Adrenal gland (tissue), 12 donors: ENCODE data around the gene RTN4. TPM values are rescaled to one million over a fixed set of nuclear protein-coding genes. Genes with fewer than 3 reads are reported as not detected.

Source experiments
- DNase-seq, 7 donors: peaks; one replicate each; pipeline ENCODE4 v3.0.0-alpha.2; 2019 to 2020
- H3K27ac ChIP-seq, 5 donors: fragments of 200-600 bp; sonication (generic) in 4 of 5; 1 replicate in 3 of 5; 2 replicates in 2 of 5; pipeline versions ENCODE4 v1.5.1 to v1.8.0; 2016 to 2020; ENCODE audit warnings: mild to moderate bottlenecking in 1 of 5
- H3K27me3 ChIP-seq: fragments of 200-600 bp; 2 replicates; pipeline ENCODE4 v1.8.0; 2021
- H3K36me3 ChIP-seq, 2 donors: fragments of 200-600 bp; replicated peaks in 1 of 2; 1 replicate in 1 of 2; 2 replicates in 1 of 2; pipeline versions ENCODE4 v1.5.1 to v1.8.0; 2018 to 2022
- H3K4me1 ChIP-seq, 2 donors: fragments of 200-600 bp; replicated peaks in 1 of 2; 1 replicate in 1 of 2; 2 replicates in 1 of 2; pipeline versions ENCODE4 v1.5.1 to v1.8.0; 2018 to 2021
- H3K4me3 ChIP-seq, 4 donors: fragments of 200-600 bp; sonication (generic) in 3 of 4; one replicate each; pipeline ENCODE4 v1.5.1; 2016 to 2018
- H3K9me3 ChIP-seq, 3 donors: fragments of 200-600 bp; sonication (generic) in 1 of 3; replicated peaks in 1 of 3; 1 replicate in 2 of 3; 2 replicates in 1 of 3; pipeline versions ENCODE4 v1.5.1 to v1.8.0; 2016 to 2021
- CTCF ChIP-seq, 6 experiments: fragments of 450-650 bp in 4 of 6; fragments of 200-600 bp in 2 of 6; sonication (generic) in 1 of 6; IDR thresholded peaks; 1 replicate in 5 of 6; 2 replicates in 1 of 6; pipeline versions ENCODE4 v1.5.1 to v1.8.0; 2016 to 2021; ENCODE audit warnings: antibody characterized with exemption in 6 of 6, mild to moderate bottlenecking in 2 of 6, moderate library complexity in 1 of 6
- POLR2A ChIP-seq, 2 donors: fragments of 450-650 bp; IDR thresholded peaks; one replicate each; pipeline ENCODE4 v1.6.1; 2017; ENCODE audit warnings: antibody characterized with exemption in 2 of 2, mild to moderate bottlenecking in 2 of 2, moderate library complexity in 1 of 2
- whole genome bisulfite sequencing, 4 donors: extraction: QIAGEN DNeasy Blood & Tissue Kit in 2 of 4; methylation state at CpG; one replicate each; pipeline versions ENCODE4 v1.1.5 to v1.1.7; 2013 to 2017; 5-methylcytosine and 5-hydroxymethylcytosine counted together
- intact Hi-C, 2 donors: fragments of 100-400 bp; cut with DNase I; formaldehyde crosslinking; loops; one replicate each; pipeline versions ENCODE4 v1.14.1 to v1.15.0; 2022 to 2023
- polyA plus RNA-seq, 3 donors: library from polyadenylated mRNA; stranded (reverse); fragments of 200-250 nt in 2 of 3; fragments of 350-450 nt in 1 of 3; fragmentation: Illumina TruSeq in 1 of 3; extraction: RNeasy Lipid Tissue Mini Kit (QIAGEN cat#74804) in 1 of 3; gene quantifications; one replicate each; pipeline ENCODE4 v1.2.3, GENCODE V29; 2013 to 2014
- total RNA-seq, 9 donors: library from RNA; depleted of rRNA in 4 of 9; stranded (reverse); fragments of >200 nt in 4 of 9; fragments of 120-200 nt in 1 of 9; fragmentation: NEBNext Ultra II Directional in 1 of 9; extraction: Animal tissue kit (Norgen Biotek cat#: 25700) in 1 of 9; gene quantifications; one replicate each; pipeline versions ENCODE4 v1.1.0 to v1.2.4, GENCODE V29; 2013 to 2023
- donor health status: healthy with polysubstance abuse.
- donor health status: Bipolar disorder and iron deficiency.
- donor health status: DM: yes; HTN: yes; CAD: no.
- donor health status: DM: no; HTN: no; CAD: no.
- donor health status: DM: no; HTN: no; CAD: no.
- donor health status: DM: yes; HTN: yes; CAD: no.

The RTN4 gene
- total and polyA plus RNA-seq, 12 donors: 114 to 694 (median 444) TPM

- Histone ChIP-seq H3K4me1 (peaks cover 31 to 45% of the 10 kb centered on the region in 2 donors), H3K27ac (peak overlapping the region in 1 of 5 donors; percentile 41), H3K27me3 (no peaks in the 10 kb centered on the region), H3K9me3 (no peaks in the 10 kb centered on the region), H3K4me3 (no peak overlapping the region), H3K36me3 (no peaks in the 10 kb centered on the region)
- 69 to 72% (median 69%) methylated on average over 3 of the region's 3 CpGs for WGBS, 4 donors
- intact Hi-C loops: loop anchor here in 1 of 2 donors (10.0 kb wide), 1 partner anchor 147 kb away; no protein-coding TSS in a partner anchor
- TF ChIP-seq POLR2A (IDR thresholded peaks at IDR 0.05) (no peak), CTCF (IDR thresholded peaks at IDR 0.05) (no peak)
- DNase-seq: no peak
These were observed 32.4 kb downstream of the RTN4 start for GRCh38 chr2:55017880-55018279.

DNA sequence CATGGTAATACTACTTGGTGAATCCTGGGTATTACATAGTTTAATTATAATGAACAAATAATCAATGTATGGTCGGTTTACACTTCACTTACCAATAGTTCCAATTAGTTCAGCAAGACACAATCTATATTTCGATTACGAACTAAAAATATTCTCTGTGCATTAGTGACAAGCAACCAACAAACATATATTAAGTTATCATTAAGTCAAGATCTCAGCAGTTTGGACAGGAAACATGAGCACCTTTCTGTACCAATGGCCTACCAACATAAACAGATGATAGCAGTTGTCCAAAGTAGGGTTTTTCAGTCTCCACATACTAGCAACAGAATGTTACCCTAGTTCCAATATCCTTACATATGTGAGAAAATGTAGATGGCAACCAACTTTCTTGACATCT is 32.8 kb downstream of the RTN4 start:
- WGBS, 4 donors: 96 to 99% (median 98%) methylated on average over 3 of the region's 3 CpGs
- Histone ChIP-seq H3K27ac (peak overlapping the region in 1 of 5 donors; percentile 41), H3K9me3 (no peaks in the 10 kb centered on the region), H3K4me1 (peaks cover 36 to 49% of the 10 kb centered on the region in 2 donors), H3K27me3 (no peaks in the 10 kb centered on the region), H3K4me3 (no peak overlapping the region), H3K36me3 (no peaks in the 10 kb centered on the region)
- no peak for DNase-seq
- TF ChIP-seq POLR2A (IDR thresholded peaks at IDR 0.05) (no peak), CTCF (IDR thresholded peaks at IDR 0.05) (no peak)
- intact Hi-C loops: loop anchor here in 1 of 2 donors (10.0 kb wide), 1 partner anchor 147 kb away; no protein-coding TSS in a partner anchor

DNA sequence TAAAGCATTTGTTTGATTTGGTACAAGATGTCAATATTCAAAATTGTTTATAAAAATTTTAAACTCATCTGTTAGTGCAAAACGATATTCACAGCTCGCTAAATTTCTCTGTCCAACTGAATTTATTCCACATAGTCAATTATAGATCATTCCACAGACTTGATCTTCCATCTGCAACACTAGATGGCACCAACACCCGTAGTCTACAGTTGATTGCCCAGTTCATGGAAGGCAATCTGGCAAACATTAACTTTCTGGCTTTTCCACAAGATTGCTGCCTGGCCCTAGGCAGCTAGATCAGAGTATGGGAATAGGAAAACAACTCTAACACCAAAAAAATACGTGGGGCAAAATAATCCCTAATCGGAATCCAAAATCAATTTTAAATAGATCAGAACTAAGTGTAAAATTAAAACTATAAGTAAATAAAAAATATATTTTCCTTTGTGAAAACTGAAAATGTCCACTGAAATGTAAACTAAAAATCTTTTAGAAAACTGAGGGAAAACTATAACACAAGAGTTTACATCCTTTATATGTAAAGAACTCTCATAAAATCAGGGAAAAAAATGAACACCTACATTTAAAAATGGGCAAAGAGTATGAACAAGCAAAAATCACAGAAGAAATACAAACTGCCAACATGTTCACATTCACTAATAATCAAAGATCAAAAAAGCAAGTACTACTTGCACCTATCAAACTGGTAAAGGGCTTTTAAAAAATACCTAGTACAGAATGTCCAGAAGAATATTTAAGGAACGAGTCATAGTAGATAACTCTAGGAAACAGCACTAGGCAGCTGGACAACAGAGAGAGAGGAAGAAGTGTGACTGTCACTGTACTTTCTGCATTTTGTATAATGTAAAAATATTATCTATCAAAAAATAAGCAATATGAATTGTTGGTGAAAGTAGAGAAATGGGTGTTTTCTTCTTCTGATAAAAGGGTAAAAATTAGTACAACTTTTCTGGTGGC is 35.0 kb downstream of the RTN4 start:
- no peaks in the 10 kb centered on the region for H3K36me3 ChIP-seq
- H3K9me3 ChIP-seq: no peaks in the 10 kb centered on the region
- no peak overlapping the region for H3K27ac ChIP-seq
- intact Hi-C loops: loop anchor here in 1 of 2 donors (10.0 kb wide), 1 partner anchor 150 kb away; no protein-coding TSS in a partner anchor
- WGBS, 4 donors: 55 to 57% (median 56%) methylated on average over 6 of the region's 6 CpGs
- TF ChIP-seq POLR2A (IDR thresholded peaks at IDR 0.05) (no peak), CTCF (IDR thresholded peaks at IDR 0.05) (peak; percentile 32 to 71 (median 62))
- H3K4me1 ChIP-seq: peaks cover 56 to 71% of the 10 kb centered on the region in 2 donors
- DNase-seq: peak; percentile 43 to 67 (median 62)
- no peaks in the 10 kb centered on the region for H3K27me3 ChIP-seq
- H3K4me3 ChIP-seq: no peak overlapping the region

GRCh38 chr2:55013936-55014335 is 36.3 kb downstream of the RTN4 start:
- Histone ChIP-seq H3K36me3 (no peaks in the 10 kb centered on the region), H3K9me3 (no peaks in the 10 kb centered on the region), H3K4me1 (peaks cover 63 to 84% of the 10 kb centered on the region in 2 donors), H3K4me3 (no peak overlapping the region), H3K27ac (no peak overlapping the region), H3K27me3 (no peaks in the 10 kb centered on the region)
- TF ChIP-seq CTCF (IDR thresholded peaks at IDR 0.05): peak in 1 of 6 experiments; percentile 26
- no peak for TF ChIP-seq POLR2A (IDR thresholded peaks at IDR 0.05)
- 28 to 59% (median 46%) methylated on average over 1 of the region's 1 CpG for WGBS, 4 donors
- no peak for DNase-seq
- intact Hi-C loops: loop anchor here in 1 of 2 donors (10.0 kb wide), 1 partner anchor 151 kb away; no protein-coding TSS in a partner anchor
